Measurements from ENCODE around the gene KDM8.

The KDM8 gene

GRCh38 chr16:27203507-27204311, at the start of gene KDM8:
Gene KDM8, plus strand, starts transcription at chr16:27203526. Its CDS starts 6,598 bp downstream, at chr16:27210124.
- TF ChIP-seq PATZ1 (CRISPR knock-in tag; IDR thresholded peaks at IDR 0.05; ENCODE audit: borderline replicate concordance) = no peak
- TF ChIP-seq ZNF565 (CRISPR knock-in tag; conservative IDR thresholded peaks at IDR 0.05; ENCODE audit: low read depth) = no peak
- no peak for TF ChIP-seq ZFP30 (CRISPR knock-in tag; IDR thresholded peaks at IDR 0.05)
- no peak for TF ChIP-seq ZFP3 (CRISPR knock-in tag; IDR thresholded peaks at IDR 0.05)
- TF ChIP-seq, protein P1, sequence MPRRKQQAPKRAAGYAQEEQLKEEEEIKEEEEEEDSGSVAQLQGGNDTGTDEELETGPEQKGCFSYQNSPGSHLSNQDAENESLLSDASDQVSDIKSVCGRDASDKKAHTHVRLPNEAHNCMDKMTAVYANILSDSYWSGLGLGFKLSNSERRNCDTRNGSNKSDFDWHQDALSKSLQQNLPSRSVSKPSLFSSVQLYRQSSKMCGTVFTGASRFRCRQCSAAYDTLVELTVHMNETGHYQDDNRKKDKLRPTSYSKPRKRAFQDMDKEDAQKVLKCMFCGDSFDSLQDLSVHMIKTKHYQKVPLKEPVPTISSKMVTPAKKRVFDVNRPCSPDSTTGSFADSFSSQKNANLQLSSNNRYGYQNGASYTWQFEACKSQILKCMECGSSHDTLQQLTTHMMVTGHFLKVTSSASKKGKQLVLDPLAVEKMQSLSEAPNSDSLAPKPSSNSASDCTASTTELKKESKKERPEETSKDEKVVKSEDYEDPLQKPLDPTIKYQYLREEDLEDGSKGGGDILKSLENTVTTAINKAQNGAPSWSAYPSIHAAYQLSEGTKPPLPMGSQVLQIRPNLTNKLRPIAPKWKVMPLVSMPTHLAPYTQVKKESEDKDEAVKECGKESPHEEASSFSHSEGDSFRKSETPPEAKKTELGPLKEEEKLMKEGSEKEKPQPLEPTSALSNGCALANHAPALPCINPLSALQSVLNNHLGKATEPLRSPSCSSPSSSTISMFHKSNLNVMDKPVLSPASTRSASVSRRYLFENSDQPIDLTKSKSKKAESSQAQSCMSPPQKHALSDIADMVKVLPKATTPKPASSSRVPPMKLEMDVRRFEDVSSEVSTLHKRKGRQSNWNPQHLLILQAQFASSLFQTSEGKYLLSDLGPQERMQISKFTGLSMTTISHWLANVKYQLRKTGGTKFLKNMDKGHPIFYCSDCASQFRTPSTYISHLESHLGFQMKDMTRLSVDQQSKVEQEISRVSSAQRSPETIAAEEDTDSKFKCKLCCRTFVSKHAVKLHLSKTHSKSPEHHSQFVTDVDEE (CRISPR knock-in tag; IDR thresholded peaks at IDR 0.05) = no peak
- TF ChIP-seq TOX (CRISPR knock-in tag; IDR thresholded peaks at IDR 0.05; ENCODE audit: borderline replicate concordance) = no peak
- TF ChIP-seq, protein P2, sequence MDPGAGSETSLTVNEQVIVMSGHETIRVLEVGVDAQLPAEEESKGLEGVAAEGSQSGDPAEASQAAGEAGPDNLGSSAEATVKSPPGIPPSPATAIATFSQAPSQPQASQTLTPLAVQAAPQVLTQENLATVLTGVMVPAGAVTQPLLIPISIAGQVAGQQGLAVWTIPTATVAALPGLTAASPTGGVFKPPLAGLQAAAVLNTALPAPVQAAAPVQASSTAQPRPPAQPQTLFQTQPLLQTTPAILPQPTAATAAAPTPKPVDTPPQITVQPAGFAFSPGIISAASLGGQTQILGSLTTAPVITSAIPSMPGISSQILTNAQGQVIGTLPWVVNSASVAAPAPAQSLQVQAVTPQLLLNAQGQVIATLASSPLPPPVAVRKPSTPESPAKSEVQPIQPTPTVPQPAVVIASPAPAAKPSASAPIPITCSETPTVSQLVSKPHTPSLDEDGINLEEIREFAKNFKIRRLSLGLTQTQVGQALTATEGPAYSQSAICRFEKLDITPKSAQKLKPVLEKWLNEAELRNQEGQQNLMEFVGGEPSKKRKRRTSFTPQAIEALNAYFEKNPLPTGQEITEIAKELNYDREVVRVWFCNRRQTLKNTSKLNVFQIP (CRISPR knock-in tag; IDR thresholded peaks at IDR 0.05; ENCODE audit: borderline replicate concordance, low read depth) = no peak
- TF ChIP-seq ISL1 (CRISPR knock-in tag; IDR thresholded peaks at IDR 0.05) = no peak
- TF ChIP-seq PPARA (CRISPR knock-in tag; IDR thresholded peaks at IDR 0.05; ENCODE audit: borderline replicate concordance) = no peak
- TF ChIP-seq BACH2 (CRISPR knock-in tag; IDR thresholded peaks at IDR 0.05; ENCODE audit: borderline replicate concordance) = no peak
- ATAC-seq = peak; percentile 96

DNA sequence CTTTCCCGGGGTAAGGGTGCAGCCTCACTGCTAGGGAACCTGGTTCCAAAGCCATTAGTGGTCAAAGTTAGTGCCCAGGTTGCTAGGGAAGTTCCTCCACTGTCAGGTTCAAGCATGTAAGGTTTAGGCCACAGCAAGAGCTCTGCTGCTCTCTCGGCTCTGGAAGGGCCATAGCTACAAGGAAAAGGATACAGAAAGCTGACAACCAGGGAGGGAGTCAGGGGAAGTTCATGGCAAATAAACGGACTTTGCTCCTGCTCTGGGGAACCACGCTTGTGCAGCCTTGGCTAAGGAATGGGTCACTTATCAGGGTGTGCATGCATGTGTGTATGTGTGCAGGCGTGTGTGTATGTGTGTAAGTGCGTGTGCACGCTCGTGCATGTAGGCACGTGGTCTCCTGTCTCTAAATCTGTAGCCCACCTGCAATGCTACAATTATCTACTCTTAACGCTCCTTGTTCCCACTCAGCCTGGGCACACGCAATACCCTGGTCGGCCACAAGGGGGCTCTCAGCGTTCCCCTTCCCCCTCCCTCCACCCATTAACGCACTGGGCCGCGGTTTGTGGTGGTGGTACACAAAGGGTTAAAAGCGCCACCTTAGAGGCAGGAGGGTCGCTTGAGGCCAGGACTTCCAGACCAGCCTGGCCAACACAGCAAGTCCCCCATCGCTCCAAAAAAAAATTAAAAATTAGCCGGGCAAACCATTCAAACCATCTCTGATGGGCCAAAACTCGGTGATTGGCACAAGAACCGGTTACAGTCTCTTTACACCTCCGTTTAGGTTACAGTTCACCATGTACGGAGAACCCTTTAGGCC, 48.4 kb upstream of the KDM8 start:
- no peak for TF ChIP-seq ISL1 (CRISPR knock-in tag; IDR thresholded peaks at IDR 0.05)
- TF ChIP-seq RARB (CRISPR knock-in tag; IDR thresholded peaks at IDR 0.05) = no peak
- no peak for TF ChIP-seq CSDC2 (CRISPR knock-in tag; IDR thresholded peaks at IDR 0.05)
- TF ChIP-seq CSRNP3 (CRISPR knock-in tag; IDR thresholded peaks at IDR 0.05) = no peak
- no peak for TF ChIP-seq PATZ1 (CRISPR knock-in tag; IDR thresholded peaks at IDR 0.05; ENCODE audit: borderline replicate concordance)
- no peak for TF ChIP-seq BACH2 (CRISPR knock-in tag; IDR thresholded peaks at IDR 0.05; ENCODE audit: borderline replicate concordance)
- TF ChIP-seq TCF4 (CRISPR knock-in tag; IDR thresholded peaks at IDR 0.05; ENCODE audit: borderline replicate concordance) = no peak
- TF ChIP-seq ZFP30 (CRISPR knock-in tag; IDR thresholded peaks at IDR 0.05) = no peak
- TF ChIP-seq TOX (CRISPR knock-in tag; IDR thresholded peaks at IDR 0.05; ENCODE audit: borderline replicate concordance) = no peak
- TF ChIP-seq ZFP3 (CRISPR knock-in tag; IDR thresholded peaks at IDR 0.05) = no peak
- TF ChIP-seq ZNF565 (CRISPR knock-in tag; conservative IDR thresholded peaks at IDR 0.05; ENCODE audit: low read depth) = no peak
- no peak for TF ChIP-seq ARNTL (CRISPR knock-in tag; IDR thresholded peaks at IDR 0.05; ENCODE audit: borderline replicate concordance, low read depth)
- no peak for TF ChIP-seq PPARA (CRISPR knock-in tag; IDR thresholded peaks at IDR 0.05; ENCODE audit: borderline replicate concordance)
- TF ChIP-seq, protein P1 (CRISPR knock-in tag; IDR thresholded peaks at IDR 0.05) = no peak
- TF ChIP-seq, protein P2 (CRISPR knock-in tag; IDR thresholded peaks at IDR 0.05; ENCODE audit: borderline replicate concordance, low read depth) = no peak
- no peak for TF ChIP-seq ESRRG (CRISPR knock-in tag; IDR thresholded peaks at IDR 0.05)
- peak; percentile 90 for ATAC-seq

Measured in SK-N-SH treated with all-trans-retinoic acid at 6 μM for 48 hours (cell line).